Tibial artery (tissue), 4 donors: ENCODE results near the gene AARS1.
"Not testable (repeated sequence)": the region's sequence is repeated elsewhere in the genome, so short reads cannot be mapped to it uniquely, and the experiment has no call there.

Source experiments
- DNase-seq, 2 donors: peaks; one replicate each; pipeline ENCODE4 v3.0.0-alpha.2; 2019
- H3K27ac ChIP-seq, 2 donors: fragments of 200-600 bp; sonication (generic) in 1 of 2; 1 replicate in 1 of 2; 2 replicates in 1 of 2; pipeline ENCODE4 v1.5.1; 2018 to 2019; ENCODE audit warnings: mild to moderate bottlenecking in 1 of 2
- H3K27me3 ChIP-seq, 2 donors: fragments of 200-600 bp; sonication (generic) in 1 of 2; one replicate each; pipeline versions ENCODE4 v1.5.1 to v1.6.0; 2016 to 2019
- H3K36me3 ChIP-seq, 3 donors: fragments of 200-600 bp; sonication (generic) in 2 of 3; one replicate each; pipeline ENCODE4 v1.5.1; 2016 to 2019; ENCODE audit warnings: mild to moderate bottlenecking in 2 of 3
- H3K4me1 ChIP-seq, 4 donors: fragments of 200-600 bp; sonication (generic) in 2 of 4; 1 replicate in 3 of 4; 2 replicates in 1 of 4; pipeline ENCODE4 v1.5.1; 2016 to 2019
- H3K4me3 ChIP-seq, 2 donors: fragments of 200-600 bp; sonication (generic) in 1 of 2; 1 replicate in 1 of 2; 2 replicates in 1 of 2; pipeline ENCODE4 v1.5.1; 2018 to 2019; ENCODE audit warnings: mild to moderate bottlenecking in 2 of 2
- H3K9me3 ChIP-seq, 3 donors: fragments of 200-600 bp; sonication (generic) in 1 of 3; one replicate each; pipeline ENCODE4 v1.5.1; 2016 to 2019
- CTCF ChIP-seq, 2 experiments: fragments of 200-600 bp in 1 of 2; fragments of 450-650 bp in 1 of 2; IDR thresholded peaks; one replicate each; pipeline ENCODE4 v1.5.1; 2017 to 2019; ENCODE audit warnings: antibody characterized with exemption in 2 of 2, mild to moderate bottlenecking in 1 of 2, moderate library complexity in 1 of 2
- intact Hi-C: fragments of 100-400 bp; cut with DNase I; formaldehyde crosslinking; loops from one replicate; pipeline ENCODE4 v1.15.0; 2023; ENCODE audit warnings: low total_unique reads

The AARS1 gene

GRCh38 chr16:70290949-70291519, 1.7 kb upstream of the AARS1 start:
- H3K4me1 ChIP-seq: peaks cover 0 to 20% (median 8%) of the 10 kb centered on the region in 4 donors
- intact Hi-C loops: no loop called here
- H3K4me3 ChIP-seq: no peak overlapping the region
- no peak for DNase-seq
- H3K27ac ChIP-seq: no peak overlapping the region
- no peaks in the 10 kb centered on the region for H3K9me3 ChIP-seq
- no peaks in the 10 kb centered on the region for H3K27me3 ChIP-seq
- no peaks in the 10 kb centered on the region for H3K36me3 ChIP-seq
- no peak for TF ChIP-seq CTCF (IDR thresholded peaks at IDR 0.05)

GRCh38 chr16:70287304-70287971, 1.9 kb downstream of the AARS1 start:
- H3K4me3 ChIP-seq: peak overlapping the region in 1 of 2 donors; percentile 76
- H3K9me3 ChIP-seq, intact Hi-C loops, H3K27ac ChIP-seq, DNase-seq, H3K27me3 ChIP-seq: not testable (repeated sequence)
- H3K36me3 ChIP-seq: peaks cover 0 to 26% (median 25%) of the 10 kb centered on the region in 3 donors
- peaks cover 0 to 20% (median 8%) of the 10 kb centered on the region in 4 donors for H3K4me1 ChIP-seq

- Histone ChIP-seq H3K36me3 (peaks cover 77 to 100% (median 89%) of the 10 kb centered on the region in 3 donors), H3K27me3 (no peaks in the 10 kb centered on the region), H3K4me3 (no peak overlapping the region), H3K9me3 (no peaks in the 10 kb centered on the region), H3K4me1 (no peaks in the 10 kb centered on the region), H3K27ac (no peak overlapping the region)
- no peak for TF ChIP-seq CTCF (IDR thresholded peaks at IDR 0.05)
- intact Hi-C loops: no loop called here
- no peak for DNase-seq
These were observed 12.9 kb downstream of the AARS1 start for GRCh38 chr16:70276392-70276791.

- no peak for DNase-seq
- intact Hi-C loops: no loop called here
- peaks cover 76 to 100% (median 94%) of the 10 kb centered on the region in 3 donors for H3K36me3 ChIP-seq
These were observed 17.6 kb downstream of the AARS1 start for GRCh38 chr16:70271696-70272095.

GRCh38 chr16:70270176-70270575, 19.1 kb downstream of the AARS1 start:
- peaks cover 78 to 100% (median 93%) of the 10 kb centered on the region in 3 donors for H3K36me3 ChIP-seq
- no peak for DNase-seq
- H3K27ac ChIP-seq: no peak overlapping the region
- TF ChIP-seq CTCF (IDR thresholded peaks at IDR 0.05): no peak
- no peaks in the 10 kb centered on the region for H3K27me3 ChIP-seq
- intact Hi-C loops: no loop called here
- H3K9me3 ChIP-seq: no peaks in the 10 kb centered on the region
- no peak overlapping the region for H3K4me3 ChIP-seq
- no peaks in the 10 kb centered on the region for H3K4me1 ChIP-seq

More at GRCh38 chr16:70271696-70272095, 17.6 kb downstream of the AARS1 start:
- H3K4me1 ChIP-seq: no peaks in the 10 kb centered on the region
- H3K9me3 ChIP-seq: no peaks in the 10 kb centered on the region
- TF ChIP-seq CTCF (IDR thresholded peaks at IDR 0.05): no peak
- no peak overlapping the region for H3K27ac ChIP-seq
- H3K27me3 ChIP-seq: no peaks in the 10 kb centered on the region
- H3K4me3 ChIP-seq: no peak overlapping the region

GRCh38 chr16:70269471-70269870, 19.8 kb downstream of the AARS1 start:
- H3K4me1 ChIP-seq: no peaks in the 10 kb centered on the region
- TF ChIP-seq CTCF (IDR thresholded peaks at IDR 0.05): no peak

More at GRCh38 chr16:70269471-70269870, 19.8 kb downstream of the AARS1 start:
- no peaks in the 10 kb centered on the region for H3K27me3 ChIP-seq
- no peak overlapping the region for H3K4me3 ChIP-seq
- H3K36me3 ChIP-seq: peaks cover 78 to 100% (median 93%) of the 10 kb centered on the region in 3 donors
- intact Hi-C loops: no loop called here
- no peak for DNase-seq
- no peaks in the 10 kb centered on the region for H3K9me3 ChIP-seq
- H3K27ac ChIP-seq: no peak overlapping the region
